Stimulated activated effector memory CD8-positive, alpha-beta T cell treated with anti-CD3 and anti-CD28 coated beads, Interleukin-12 subunit alpha, Interleukin-12 subunit beta, amount 100 ng/mL, for 72 hours (primary cell): ENCODE results near the gene DESI2.

Experiments used
- ATAC-seq: fragments of 150-1000 bp; cut with Tn5 transposase; 2 replicates; pipeline ENCODE4 v1.10.0; 2021
- DNase-seq, 2 donors: peaks; one replicate each; pipeline ENCODE4 v3.0.0; 2021 to 2022; ENCODE audit warnings: low spot score in 2 of 2
- H3K27ac Mint-ChIP-seq: one replicate; pipeline ENCODE4 v1.8.0; 2022; ENCODE audit warnings: mild to moderate bottlenecking, mixed read lengths
- H3K36me3 Mint-ChIP-seq: one replicate; pipeline ENCODE4 v1.8.0; 2022; ENCODE audit warnings: mild to moderate bottlenecking, mixed read lengths
- H3K4me1 Mint-ChIP-seq: one replicate; pipeline ENCODE4 v1.8.0; 2022; ENCODE audit warnings: mixed read lengths
- H3K4me3 Mint-ChIP-seq: one replicate; pipeline ENCODE4 v1.8.0; 2022; ENCODE audit warnings: mild to moderate bottlenecking, mixed read lengths
- H3K9me3 Mint-ChIP-seq: one replicate; pipeline ENCODE4 v1.8.0; 2022; ENCODE audit warnings: mixed read lengths

DESI2 gene

GRCh38 chr1:244749230-244750016, 96.5 kb downstream of the DESI2 start:
- Mint-ChIP-seq H3K4me3 (no peak overlapping the region), H3K27ac (no peak overlapping the region), H3K9me3 (no peaks in the 10 kb centered on the region), H3K36me3 (no peaks in the 10 kb centered on the region), H3K4me1 (no peaks in the 10 kb centered on the region)
- ATAC-seq (no peak), DNase-seq (no peak)

- DNase-seq = no peak
- H3K9me3 Mint-ChIP-seq = no peaks in the 10 kb centered on the region
- no peaks in the 10 kb centered on the region for H3K4me1 Mint-ChIP-seq
- peak; percentile 11 for ATAC-seq
- H3K36me3 Mint-ChIP-seq = no peaks in the 10 kb centered on the region
- no peak overlapping the region for H3K27ac Mint-ChIP-seq
- H3K4me3 Mint-ChIP-seq = no peak overlapping the region
Observed at GRCh38 chr1:244751271-244751895, 98.5 kb downstream of the DESI2 start.

GRCh38 chr1:244755673-244756072, 102.7 kb downstream of the DESI2 start:
- ATAC-seq (no peak), DNase-seq (no peak)
- Mint-ChIP-seq H3K4me1 (no peaks in the 10 kb centered on the region), H3K9me3 (no peaks in the 10 kb centered on the region), H3K27ac (no peak overlapping the region), H3K36me3 (no peaks in the 10 kb centered on the region), H3K4me3 (no peak overlapping the region)

GRCh38 chr1:244757091-244757939, 104.4 kb downstream of the DESI2 start:
- ATAC-seq = no peak
- Mint-ChIP-seq H3K4me1 (no peaks in the 10 kb centered on the region), H3K27ac (no peak overlapping the region), H3K9me3 (no peaks in the 10 kb centered on the region), H3K4me3 (no peak overlapping the region), H3K36me3 (no peaks in the 10 kb centered on the region)
- no peak for DNase-seq
